ENCODE data around the gene TEKTIP1. TPM values are rescaled to one million over a fixed set of nuclear protein-coding genes. Genes with fewer than 3 reads are reported as not detected.
"Not testable (repeated sequence)": the region's sequence is repeated elsewhere in the genome, so short reads cannot be mapped to it uniquely, and the experiment has no call there.

The TEKTIP1 gene
- total and polyA plus RNA-seq, 7 donors, result 1.4 to 1.5 TPM; not detected in 5

DNA sequence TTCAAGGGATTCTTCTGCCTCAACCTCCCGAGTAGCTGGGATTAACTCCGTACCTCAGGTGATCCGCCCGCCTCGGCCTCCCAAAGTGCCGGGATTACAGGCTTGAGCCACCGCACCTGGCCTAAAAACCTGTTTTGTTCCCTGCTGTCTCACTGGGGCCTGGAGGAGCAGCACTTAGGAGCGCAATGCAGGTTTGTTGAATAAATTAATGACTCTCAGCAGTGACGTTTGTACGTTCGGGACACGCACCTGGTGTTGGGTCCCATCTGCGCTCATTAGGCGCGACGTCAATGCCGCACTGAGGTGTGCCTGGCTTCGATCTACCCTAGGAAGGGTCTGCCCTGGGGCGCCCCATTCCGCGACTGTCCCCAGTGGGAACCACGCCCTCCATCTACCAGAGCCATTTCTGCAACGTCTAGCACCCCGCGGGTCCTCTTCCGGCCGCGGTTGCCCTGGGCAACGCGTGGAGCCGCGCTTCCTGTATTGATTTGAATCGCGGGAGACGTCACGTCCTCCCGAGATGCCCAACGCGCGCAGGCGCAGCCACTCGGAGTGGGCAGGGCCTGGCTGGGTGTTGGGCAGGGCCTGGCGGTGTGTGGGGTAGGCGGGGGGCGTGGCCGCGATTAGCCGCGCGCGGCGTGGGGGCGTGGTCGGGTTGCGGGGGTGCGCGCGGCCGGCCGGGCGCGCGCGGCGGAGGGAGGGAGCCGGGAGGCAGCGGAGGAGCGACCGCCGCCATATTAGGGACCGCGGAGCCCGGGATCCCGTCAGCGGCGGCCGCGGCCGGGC lies 33.2 kb upstream of the TEKTIP1 start, which contains the start of gene FZR1:
TSS of gene FZR1 (plus strand) at position 714 of the 786 bp plus-strand sequence. CDS start 16,679 bp downstream, outside the sequence.
- peak within 1 kb of the TSS; percentile 75 to 92 (median 89) for H3K4me3 ChIP-seq
- H3K27me3 ChIP-seq, result no peaks in the 10 kb centered on the region
- H3K36me3 ChIP-seq, result peaks cover 0 to 5% (median 2%) of the 10 kb centered on the region in 4 donors
- intact Hi-C loops (cut with DNase I), result loop anchor here (2.0 kb wide), 1 partner anchor 67 kb away; the partner anchor contains the start of gene HMG20B
- 1% methylated on average over 79 of the region's 79 CpGs for WGBS, 2 donors
- peak in 1 of 2 donors; percentile 28 for TF ChIP-seq POLR2A (IDR thresholded peaks at IDR 0.05)
- TF ChIP-seq, protein P1, sequence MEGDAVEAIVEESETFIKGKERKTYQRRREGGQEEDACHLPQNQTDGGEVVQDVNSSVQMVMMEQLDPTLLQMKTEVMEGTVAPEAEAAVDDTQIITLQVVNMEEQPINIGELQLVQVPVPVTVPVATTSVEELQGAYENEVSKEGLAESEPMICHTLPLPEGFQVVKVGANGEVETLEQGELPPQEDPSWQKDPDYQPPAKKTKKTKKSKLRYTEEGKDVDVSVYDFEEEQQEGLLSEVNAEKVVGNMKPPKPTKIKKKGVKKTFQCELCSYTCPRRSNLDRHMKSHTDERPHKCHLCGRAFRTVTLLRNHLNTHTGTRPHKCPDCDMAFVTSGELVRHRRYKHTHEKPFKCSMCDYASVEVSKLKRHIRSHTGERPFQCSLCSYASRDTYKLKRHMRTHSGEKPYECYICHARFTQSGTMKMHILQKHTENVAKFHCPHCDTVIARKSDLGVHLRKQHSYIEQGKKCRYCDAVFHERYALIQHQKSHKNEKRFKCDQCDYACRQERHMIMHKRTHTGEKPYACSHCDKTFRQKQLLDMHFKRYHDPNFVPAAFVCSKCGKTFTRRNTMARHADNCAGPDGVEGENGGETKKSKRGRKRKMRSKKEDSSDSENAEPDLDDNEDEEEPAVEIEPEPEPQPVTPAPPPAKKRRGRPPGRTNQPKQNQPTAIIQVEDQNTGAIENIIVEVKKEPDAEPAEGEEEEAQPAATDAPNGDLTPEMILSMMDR (IDR thresholded peaks at IDR 0.05), result no peak
- TF ChIP-seq POLR2AphosphoS5 (IDR thresholded peaks at IDR 0.05), result peak; percentile 42 to 74 (median 71)
- peak in 1 of 4 donors; percentile 47 for TF ChIP-seq EP300 (IDR thresholded peaks at IDR 0.05)
- peaks cover 0 to 46% (median 33%) of the 10 kb centered on the region in 4 donors for H3K4me1 ChIP-seq
- H3K27ac ChIP-seq, result peak within 1 kb of the TSS; percentile 81 to 92 (median 86)
- DNase-seq, result peak; percentile 100
- H3K9me3 ChIP-seq, result no peaks in the 10 kb centered on the region

DNA sequence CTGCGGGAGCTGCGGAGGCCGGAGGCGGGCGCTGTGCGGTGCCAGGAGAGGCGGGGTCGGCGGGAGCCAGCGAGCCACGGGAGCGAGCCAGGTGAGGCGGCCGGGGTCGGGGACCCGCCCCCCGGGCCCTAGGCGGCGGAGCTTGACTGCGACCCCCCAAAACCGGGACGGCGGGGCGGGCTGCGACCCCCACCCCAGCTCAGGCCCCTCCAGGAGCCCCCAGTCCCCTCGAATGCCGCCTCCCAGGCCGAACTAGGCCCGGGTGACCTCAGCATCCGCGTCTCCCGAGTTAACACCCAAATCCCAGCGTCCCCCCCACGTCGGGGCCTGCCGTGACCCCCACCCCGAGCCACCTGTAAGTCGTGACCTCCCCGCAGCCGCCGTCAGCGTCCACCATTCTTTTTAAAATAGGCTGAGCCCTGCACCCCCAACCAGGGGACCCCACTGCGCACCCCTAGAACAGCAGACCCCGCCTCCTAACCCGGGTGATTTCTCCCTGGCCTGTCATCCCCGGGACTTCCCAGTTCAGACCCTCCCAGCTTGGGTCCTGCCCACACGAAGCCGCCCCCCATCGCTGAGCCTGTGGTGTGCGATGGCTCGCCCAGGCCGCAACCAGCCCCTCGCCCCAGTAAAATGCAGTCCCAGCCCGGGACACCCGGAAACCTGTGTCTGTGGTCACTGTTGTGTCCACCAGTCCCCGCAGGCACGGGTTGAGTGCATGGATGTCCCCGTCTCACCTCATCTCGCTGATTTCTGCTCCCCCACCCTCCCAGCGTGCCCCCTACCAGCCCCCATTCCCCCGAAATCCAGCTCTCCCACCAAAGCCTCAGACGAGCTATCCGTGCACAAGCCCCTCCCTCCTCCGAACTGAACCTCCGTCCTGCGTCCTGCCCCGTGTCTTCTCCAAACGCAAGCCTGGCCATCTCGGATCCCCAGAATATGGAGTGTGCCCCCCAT lies 32.3 kb upstream of the TEKTIP1 start:
- H3K4me3 ChIP-seq, result peak overlapping the region; percentile 75 to 92 (median 89)
- TF ChIP-seq EP300 (IDR thresholded peaks at IDR 0.05) (no peak), POLR2A (IDR thresholded peaks at IDR 0.05) (no peak), POLR2AphosphoS5 (IDR thresholded peaks at IDR 0.05) (no peak)
- TF ChIP-seq, protein P1 (IDR thresholded peaks at IDR 0.05), result no peak
- peaks cover 0 to 50% (median 36%) of the 10 kb centered on the region in 4 donors for H3K4me1 ChIP-seq
- no peaks in the 10 kb centered on the region for H3K9me3 ChIP-seq
- peak; percentile 80 for DNase-seq
- H3K27me3 ChIP-seq, result no peaks in the 10 kb centered on the region
- WGBS, 2 donors, result 1% methylated on average over 69 of the region's 69 CpGs
- intact Hi-C loops (cut with DNase I), result loop anchor here (2.0 kb wide), 1 partner anchor 66 kb away; the partner anchor contains the start of gene HMG20B
- H3K36me3 ChIP-seq, result peaks cover 0 to 5% (median 2%) of the 10 kb centered on the region in 4 donors
- H3K27ac ChIP-seq, result peak overlapping the region; percentile 81 to 92 (median 86)

DNA sequence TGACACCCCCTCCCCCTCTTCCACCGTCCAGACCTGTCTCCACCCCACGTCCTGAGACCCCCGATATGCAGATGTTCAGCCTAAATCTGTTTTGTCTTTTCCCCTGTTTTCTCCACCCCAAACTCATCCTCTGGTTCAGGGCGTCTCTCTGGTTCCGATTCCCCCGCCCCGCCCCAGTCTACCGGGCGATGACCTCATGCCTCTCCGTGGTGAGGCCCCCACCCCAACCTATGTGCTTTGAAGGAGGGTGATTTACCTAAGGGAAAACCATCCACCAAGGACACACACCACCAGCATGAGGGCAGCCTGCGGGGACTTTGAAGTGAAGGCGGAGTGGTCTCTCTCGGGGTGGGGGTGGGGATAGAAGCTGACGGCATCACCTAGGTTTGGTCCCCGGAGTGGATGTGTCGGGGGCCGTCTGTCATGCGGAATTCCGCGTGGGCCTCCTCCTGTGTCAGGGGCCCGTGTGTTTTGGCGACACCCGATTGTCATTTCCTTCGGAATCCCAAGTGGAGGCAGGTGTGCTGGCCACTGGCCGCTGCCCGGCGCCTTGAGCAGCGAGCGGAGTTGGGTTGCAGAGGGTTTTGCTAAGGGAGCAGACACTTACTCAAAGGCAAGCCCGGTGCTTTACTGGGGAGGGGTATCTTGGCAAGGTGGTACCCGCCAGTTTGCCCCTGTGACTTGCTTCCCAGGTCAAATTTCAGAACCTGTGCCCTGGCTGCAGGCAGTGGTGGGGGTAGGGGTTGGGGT lies 31.4 kb upstream of the TEKTIP1 start:
- Histone ChIP-seq H3K27ac (peak overlapping the region; percentile 81 to 92 (median 86)), H3K36me3 (peaks cover 0 to 5% (median 2%) of the 10 kb centered on the region in 4 donors), H3K27me3 (no peaks in the 10 kb centered on the region), H3K9me3 (no peaks in the 10 kb centered on the region), H3K4me1 (peaks cover 0 to 59% (median 38%) of the 10 kb centered on the region in 4 donors), H3K4me3 (peak overlapping the region; percentile 75 to 92 (median 89))
- TF ChIP-seq, protein P1 (IDR thresholded peaks at IDR 0.05), result no peak
- TF ChIP-seq POLR2A (IDR thresholded peaks at IDR 0.05) (no peak), EP300 (IDR thresholded peaks at IDR 0.05) (no peak), POLR2AphosphoS5 (IDR thresholded peaks at IDR 0.05) (no peak)
- DNase-seq, result no peak
- WGBS, 2 donors, result 45 to 48% methylated on average over 31 of the region's 31 CpGs
- intact Hi-C loops (cut with DNase I), result loop anchor here (2.0 kb wide), 1 partner anchor 65 kb away; the partner anchor contains the start of gene HMG20B

DNA sequence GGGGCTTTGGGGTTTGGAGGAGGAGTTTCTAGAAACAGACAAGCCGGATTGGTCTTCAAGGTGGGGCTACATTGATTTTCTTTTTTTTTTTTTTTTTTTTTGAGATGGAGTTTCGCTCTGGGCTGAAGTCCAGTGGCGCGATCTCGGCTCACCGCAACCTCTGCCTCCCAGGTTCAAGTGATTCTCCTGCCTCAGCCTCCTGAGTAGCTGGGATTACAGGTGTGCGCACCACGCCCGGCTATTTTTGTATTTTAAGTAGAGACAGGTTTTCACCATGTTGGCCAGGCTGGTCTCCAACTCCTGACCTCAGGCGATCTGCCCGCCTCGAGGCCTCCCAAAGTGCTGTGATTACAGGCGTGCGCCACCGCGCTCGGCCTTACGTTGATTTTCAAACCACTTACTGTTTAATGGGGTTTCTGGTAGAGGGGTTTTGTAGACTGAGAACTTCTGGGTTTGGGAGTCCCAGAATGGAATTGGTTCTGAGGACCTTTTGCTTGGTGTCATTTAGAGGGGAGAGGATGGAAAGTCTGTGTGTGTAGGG lies 30.8 kb upstream of the TEKTIP1 start:
- H3K27ac ChIP-seq, result peak overlapping the region in 3 of 4 donors; percentile 83 to 92 (median 90)
- H3K4me3 ChIP-seq; H3K9me3 ChIP-seq; intact Hi-C loops (cut with DNase I); H3K36me3 ChIP-seq; DNase-seq; H3K27me3 ChIP-seq: not testable (repeated sequence)
- WGBS, 2 donors, result 90 to 94% methylated on average over 18 of the region's 18 CpGs
- H3K4me1 ChIP-seq, result peaks cover 0 to 66% (median 41%) of the 10 kb centered on the region in 4 donors
